CD14-positive monocyte (primary cell): ENCODE data around the gene NLRP9. TPM values are rescaled to one million over a fixed set of nuclear protein-coding genes. Genes with fewer than 3 reads are reported as not detected.
A peak's percentile ranks its signal among the peaks of the same experiment; 100 is the strongest.

Experiments
- DNase-seq, 3 donors: peaks; one replicate each; pipeline ENCODE4 v3.0.0-alpha.2; 2011 to 2022
- H2AFZ ChIP-seq: 2 replicates; pipeline ENCODE4 v1.6.0; 2012; ENCODE audit warnings: mild to moderate bottlenecking, low read depth, low read length, inconsistent platforms; ENCODE audit not compliant: insufficient read depth, poor library complexity, severe bottlenecking
- H3K27ac ChIP-seq, 2 donors: 1 replicate in 1 of 2; 2 replicates in 1 of 2; pipeline ENCODE4 v1.5.1; 2012 to 2013; ENCODE audit warnings: low read length in 2 of 2, control low read depth in 1 of 2, inconsistent platforms in 1 of 2, low read depth in 1 of 2, mild to moderate bottlenecking in 1 of 2
- H3K27me3 ChIP-seq, 2 donors: one replicate each; pipeline versions ENCODE4 v1.6.0 to v1.6.1; 2011 to 2013; ENCODE audit warnings: low read length in 2 of 2; ENCODE audit not compliant: control insufficient read depth in 2 of 2, insufficient read depth in 2 of 2
- H3K36me3 ChIP-seq, 2 donors: replicated peaks in 1 of 2; 1 replicate in 1 of 2; 2 replicates in 1 of 2; pipeline versions ENCODE4 v1.5.1 to v1.6.1; 2012 to 2013; ENCODE audit warnings: low read length in 2 of 2, control low read depth in 1 of 2, inconsistent platforms in 1 of 2, mild to moderate bottlenecking in 1 of 2; ENCODE audit not compliant: insufficient read depth in 2 of 2, control insufficient read depth in 1 of 2
- H3K4me1 ChIP-seq, 2 donors: 1 replicate in 1 of 2; 2 replicates in 1 of 2; pipeline versions ENCODE4 v1.5.1 to v1.6.1; 2012 to 2013; ENCODE audit warnings: low read length in 2 of 2, control low read depth in 1 of 2, inconsistent platforms in 1 of 2, mild to moderate bottlenecking in 1 of 2, moderate library complexity in 1 of 2; ENCODE audit not compliant: insufficient read depth in 2 of 2, control insufficient read depth in 1 of 2
- H3K4me2 ChIP-seq: replicated peaks from 2 replicates; pipeline ENCODE3; 2012; ENCODE audit warnings: low read length, moderate library complexity, mild to moderate bottlenecking; ENCODE audit not compliant: poor library complexity, severe bottlenecking; ENCODE audit errors: extremely low read depth
- H3K4me3 ChIP-seq, 3 experiments: fragments of 200-600 bp in 1 of 3; sonication (generic) in 1 of 3; replicated peaks in 1 of 3; 1 replicate in 2 of 3; 2 replicates in 1 of 3; pipeline ENCODE4 v1.5.1; 2011 to 2013; ENCODE audit warnings: low read length in 3 of 3, mild to moderate bottlenecking in 3 of 3, control low read depth in 2 of 3, low read depth in 2 of 3, inconsistent platforms in 1 of 3, moderate library complexity in 1 of 3
- H3K79me2 ChIP-seq: 2 replicates; pipeline ENCODE4 v1.6.0; 2012; ENCODE audit warnings: mild to moderate bottlenecking, control low read depth, inconsistent platforms, low read length, moderate library complexity; ENCODE audit not compliant: insufficient read depth
- H3K9ac ChIP-seq: 2 replicates; pipeline ENCODE4 v1.6.0; 2017; ENCODE audit warnings: low read length, mild to moderate bottlenecking; ENCODE audit not compliant: insufficient read depth, poor library complexity, severe bottlenecking
- H3K9me3 ChIP-seq, 2 donors: replicated peaks in 1 of 2; 1 replicate in 1 of 2; 2 replicates in 1 of 2; pipeline versions ENCODE4 v1.5.1 to v1.6.1; 2012 to 2013; ENCODE audit warnings: low read length in 2 of 2, control low read depth in 1 of 2; ENCODE audit not compliant: control insufficient read depth in 1 of 2, insufficient read depth in 1 of 2
- H4K20me1 ChIP-seq: 2 replicates; pipeline ENCODE4 v1.6.0; 2012; ENCODE audit warnings: mild to moderate bottlenecking, low read length, control low read depth, moderate library complexity; ENCODE audit not compliant: insufficient read depth
- H3K27ac Mint-ChIP-seq, 7 donors: one replicate each; pipeline ENCODE4 v1.8.0; 2020; ENCODE audit warnings: mild to moderate bottlenecking in 7 of 7, mixed read lengths in 7 of 7, moderate library complexity in 6 of 7, inconsistent platforms in 2 of 7
- H3K27me3 Mint-ChIP-seq, 3 donors: one replicate each; pipeline ENCODE4 v1.8.0; 2021 to 2022; ENCODE audit warnings: low read depth in 3 of 3, mild to moderate bottlenecking in 3 of 3, mixed read lengths in 3 of 3, moderate library complexity in 3 of 3, inconsistent platforms in 1 of 3
- H3K36me3 Mint-ChIP-seq, 2 donors: one replicate each; pipeline ENCODE4 v1.8.0; 2020; ENCODE audit warnings: mixed read lengths in 2 of 2, inconsistent platforms in 1 of 2, mild to moderate bottlenecking in 1 of 2
- H3K4me1 Mint-ChIP-seq: one replicate; pipeline ENCODE4 v1.8.0; 2020; ENCODE audit warnings: mild to moderate bottlenecking, mixed read lengths
- H3K4me3 Mint-ChIP-seq, 2 donors: one replicate each; pipeline ENCODE4 v1.8.0; 2020; ENCODE audit warnings: mild to moderate bottlenecking in 2 of 2, mixed read lengths in 2 of 2, moderate library complexity in 1 of 2
- H3K9me3 Mint-ChIP-seq, 7 donors: one replicate each; pipeline ENCODE4 v1.8.0; 2020 to 2022; ENCODE audit warnings: mixed read lengths in 7 of 7, mild to moderate bottlenecking in 6 of 7, moderate library complexity in 6 of 7, inconsistent platforms in 2 of 7
- WGBS: methylation state at CpG from one replicate; pipeline ENCODE4 v1.1.5; 2013; ENCODE audit warnings: missing lambda C conversion rate; ENCODE audit not compliant: insufficient coverage; 5-methylcytosine and 5-hydroxymethylcytosine counted together
- intact Hi-C, 2 donors: fragments of 100-400 bp; cut with micrococcal nuclease; formaldehyde crosslinking; loops; one replicate each; pipeline versions ENCODE4 v1.15.0 to v1.15.1; 2023
- polyA plus RNA-seq, 3 donors: library from polyadenylated mRNA; depleted of rRNA in 1 of 3; unstranded in 2 of 3; stranded (reverse) in 1 of 3; fragments of 300-500 nt in 2 of 3; fragments of >200 nt in 1 of 3; fragmentation: Illumina TruSeq in 2 of 3; gene quantifications; 1 replicate in 2 of 3; 2 replicates in 1 of 3; pipeline ENCODE4 v1.2.3, GENCODE V29; 2012 to 2021
- TF ChIP-seq, protein P1 (sequence below): fragments of 200-600 bp; IDR thresholded peaks from one replicate; pipeline ENCODE4 v1.8.0; 2022; ENCODE audit warnings: antibody characterized with exemption, mild to moderate bottlenecking

NLRP9 gene
- polyA plus RNA-seq, 3 donors: not detected

DNA sequence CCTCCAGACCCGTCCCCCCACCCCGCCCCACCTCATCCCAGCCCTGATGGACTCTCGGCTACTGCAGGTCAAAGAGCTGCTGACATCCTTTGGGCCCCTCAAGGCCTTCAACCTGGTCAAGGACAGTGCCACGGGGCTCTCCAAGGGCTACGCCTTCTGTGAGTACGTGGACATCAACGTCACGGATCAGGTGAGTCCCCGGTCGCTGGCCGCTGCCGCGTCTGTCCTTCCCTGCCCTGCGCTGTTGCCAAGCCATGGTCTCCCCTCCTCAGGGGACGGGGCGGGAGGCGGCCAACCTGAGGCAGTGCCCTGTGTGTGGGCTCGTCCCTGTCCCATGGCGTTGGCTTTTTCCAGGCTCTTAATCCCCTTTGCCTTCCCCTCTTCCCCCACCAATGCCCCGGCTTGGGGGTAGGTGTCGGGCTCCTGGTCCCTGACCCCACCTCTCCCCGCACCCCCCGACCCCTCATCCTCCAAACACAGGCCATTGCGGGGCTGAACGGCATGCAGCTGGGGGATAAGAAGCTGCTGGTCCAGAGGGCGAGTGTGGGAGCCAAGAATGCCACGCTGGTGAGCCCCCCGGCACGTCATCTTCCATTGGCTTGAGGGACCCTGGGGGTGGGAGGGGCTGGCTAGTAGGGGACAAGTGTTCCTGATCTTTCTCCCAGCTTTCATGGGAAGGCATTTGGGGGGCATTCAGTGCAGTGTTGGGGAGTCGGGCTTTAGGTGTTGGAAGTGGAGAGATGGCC, 69.4 kb downstream of the NLRP9 start:
- no peak overlapping the region for H3K27ac ChIP-seq
- no peak overlapping the region for H2AFZ ChIP-seq
- H3K79me2 ChIP-seq: peaks cover 98% of the 10 kb centered on the region
- no peak overlapping the region for H3K4me3 ChIP-seq
- TF ChIP-seq, protein P1, sequence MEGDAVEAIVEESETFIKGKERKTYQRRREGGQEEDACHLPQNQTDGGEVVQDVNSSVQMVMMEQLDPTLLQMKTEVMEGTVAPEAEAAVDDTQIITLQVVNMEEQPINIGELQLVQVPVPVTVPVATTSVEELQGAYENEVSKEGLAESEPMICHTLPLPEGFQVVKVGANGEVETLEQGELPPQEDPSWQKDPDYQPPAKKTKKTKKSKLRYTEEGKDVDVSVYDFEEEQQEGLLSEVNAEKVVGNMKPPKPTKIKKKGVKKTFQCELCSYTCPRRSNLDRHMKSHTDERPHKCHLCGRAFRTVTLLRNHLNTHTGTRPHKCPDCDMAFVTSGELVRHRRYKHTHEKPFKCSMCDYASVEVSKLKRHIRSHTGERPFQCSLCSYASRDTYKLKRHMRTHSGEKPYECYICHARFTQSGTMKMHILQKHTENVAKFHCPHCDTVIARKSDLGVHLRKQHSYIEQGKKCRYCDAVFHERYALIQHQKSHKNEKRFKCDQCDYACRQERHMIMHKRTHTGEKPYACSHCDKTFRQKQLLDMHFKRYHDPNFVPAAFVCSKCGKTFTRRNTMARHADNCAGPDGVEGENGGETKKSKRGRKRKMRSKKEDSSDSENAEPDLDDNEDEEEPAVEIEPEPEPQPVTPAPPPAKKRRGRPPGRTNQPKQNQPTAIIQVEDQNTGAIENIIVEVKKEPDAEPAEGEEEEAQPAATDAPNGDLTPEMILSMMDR: no peak
- H4K20me1 ChIP-seq: peaks cover 100% of the 10 kb centered on the region
- intact Hi-C loops: no loop called here
- H3K9me3 Mint-ChIP-seq: peaks cover 0 to 2% (median 0%) of the 10 kb centered on the region in 7 donors
- no peak for DNase-seq
- H3K27me3 ChIP-seq: no peaks in the 10 kb centered on the region
- H3K9me3 ChIP-seq: no peaks in the 10 kb centered on the region
- no peak overlapping the region for H3K4me2 ChIP-seq
- 93% methylated on average over 19 of the region's 30 CpGs for WGBS
- no peaks in the 10 kb centered on the region for H3K27me3 Mint-ChIP-seq
- peak overlapping the region in 2 of 7 donors; percentile 25 to 30 for H3K27ac Mint-ChIP-seq
- H3K4me3 Mint-ChIP-seq: no peak overlapping the region
- peaks cover 75 to 93% of the 10 kb centered on the region in 2 donors for H3K36me3 ChIP-seq
- H3K9ac ChIP-seq: no peak overlapping the region
- peaks cover 76 to 94% of the 10 kb centered on the region in 2 donors for H3K36me3 Mint-ChIP-seq
- peaks cover 9% of the 10 kb centered on the region for H3K4me1 Mint-ChIP-seq
- H3K4me1 ChIP-seq: no peaks in the 10 kb centered on the region

DNA sequence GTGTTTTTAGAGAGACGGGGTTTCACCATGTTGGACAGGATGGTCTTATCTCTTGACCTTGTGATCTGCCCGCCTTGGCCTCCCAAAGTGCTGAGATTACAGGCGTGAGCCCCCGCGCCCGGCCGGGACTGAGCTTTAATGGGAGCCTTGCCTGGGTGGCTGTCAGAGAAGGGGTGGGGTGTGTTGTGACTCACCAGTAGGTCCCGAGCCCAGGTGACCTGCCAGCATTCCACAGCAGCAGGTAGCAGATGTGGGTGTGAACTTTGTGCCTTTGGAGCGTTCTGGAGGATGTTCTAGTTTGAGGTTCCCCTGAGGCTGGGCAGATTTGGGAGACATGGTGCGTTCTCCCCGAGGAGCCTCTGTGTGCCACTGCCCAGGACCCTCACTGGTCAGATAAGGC, 70.2 kb downstream of the NLRP9 start:
- Mint-ChIP-seq H3K4me1 (peaks cover 6% of the 10 kb centered on the region), H3K36me3 (peaks cover 77 to 94% of the 10 kb centered on the region in 2 donors)
- H3K79me2 ChIP-seq: peaks cover 98% of the 10 kb centered on the region

More for the DNA sequence above, 70.2 kb downstream of the NLRP9 start:
- H3K9me3 Mint-ChIP-seq: peaks cover 0 to 2% (median 0%) of the 10 kb centered on the region in 7 donors
- H3K27ac ChIP-seq: no peak overlapping the region
- peak overlapping the region in 2 of 7 donors; percentile 18 to 25 for H3K27ac Mint-ChIP-seq
- H2AFZ ChIP-seq: no peak overlapping the region
- WGBS: 88% methylated on average over 6 of the region's 11 CpGs
- no peak for DNase-seq
- H4K20me1 ChIP-seq: peaks cover 100% of the 10 kb centered on the region
- TF ChIP-seq, protein P1: no peak
- H3K4me1 ChIP-seq: no peaks in the 10 kb centered on the region
- H3K27me3 ChIP-seq: no peaks in the 10 kb centered on the region
- no peak overlapping the region for H3K9ac ChIP-seq
- peaks cover 79 to 93% of the 10 kb centered on the region in 2 donors for H3K36me3 ChIP-seq
- intact Hi-C loops: no loop called here
- H3K4me2 ChIP-seq: no peak overlapping the region
- no peak overlapping the region for H3K4me3 Mint-ChIP-seq
- H3K9me3 ChIP-seq: no peaks in the 10 kb centered on the region
- no peak overlapping the region for H3K4me3 ChIP-seq
- H3K27me3 Mint-ChIP-seq: no peaks in the 10 kb centered on the region
